Loucy (cell line): ENCODE results near the gene CHN2.

Experiments used
- H2AFZ ChIP-seq: fragments of 200-600 bp; sonication (generic); 2 replicates; pipeline ENCODE4 v1.6.0; 2016; ENCODE audit warnings: antibody characterized with exemption, mild to moderate bottlenecking, low read length, moderate library complexity
- H3F3A ChIP-seq: fragments of 200-600 bp; 2 replicates; pipeline ENCODE4 v1.6.0; 2016; ENCODE audit warnings: antibody characterized with exemption, low read depth, mild to moderate bottlenecking
- H3K27me3 ChIP-seq: fragments of 200-600 bp; sonication (generic); 2 replicates; pipeline ENCODE4 v1.6.1; 2014; ENCODE audit warnings: low read length, mild to moderate bottlenecking; ENCODE audit not compliant: insufficient read depth, poor library complexity, severe bottlenecking
- H3K36me3 ChIP-seq: fragments of 200-600 bp; sonication (generic); 2 replicates; pipeline ENCODE4 v1.6.1; 2016; ENCODE audit warnings: low read length; ENCODE audit not compliant: insufficient read depth
- H3K4me1 ChIP-seq: fragments of 200-600 bp; sonication (generic); 2 replicates; pipeline ENCODE4 v1.5.1; 2014; ENCODE audit warnings: low read length, mild to moderate bottlenecking; ENCODE audit not compliant: insufficient read depth, poor library complexity, severe bottlenecking
- H3K4me2 ChIP-seq: fragments of 200-600 bp; sonication (generic); 2 replicates; pipeline ENCODE4 v1.6.0; 2014; ENCODE audit warnings: antibody characterized with exemption, low read length, low read depth, mild to moderate bottlenecking; ENCODE audit not compliant: poor library complexity, severe bottlenecking
- H3K4me3 ChIP-seq: fragments of 200-600 bp; sonication (generic); 2 replicates; pipeline ENCODE4 v1.5.1; 2014; ENCODE audit warnings: low read length, mild to moderate bottlenecking, mixed read lengths; ENCODE audit not compliant: poor library complexity, severe bottlenecking
- H3K79me2 ChIP-seq: fragments of 200-600 bp; sonication (generic); 2 replicates; pipeline ENCODE4 v1.6.1; 2014; ENCODE audit warnings: low read length; ENCODE audit not compliant: insufficient read depth
- H3K9ac ChIP-seq: fragments of 200-600 bp; sonication (generic); 2 replicates; pipeline ENCODE4 v1.6.0; 2014; ENCODE audit warnings: mild to moderate bottlenecking, low read depth, low read length, moderate library complexity; ENCODE audit not compliant: poor library complexity, severe bottlenecking
- H3K9me2 ChIP-seq: fragments of 200-600 bp; sonication (generic); replicated peaks from 2 replicates; pipeline ENCODE4 v1.6.1; 2016; ENCODE audit warnings: low read depth, low read length, mixed read lengths
- H3K9me3 ChIP-seq: fragments of 200-600 bp; sonication (generic); 2 replicates; pipeline ENCODE4 v1.6.1; 2014; ENCODE audit warnings: mild to moderate bottlenecking, antibody characterized with exemption, low read length, low read depth; ENCODE audit not compliant: insufficient read depth
- H4K20me1 ChIP-seq: fragments of 200-600 bp; sonication (generic); 2 replicates; pipeline ENCODE4 v1.6.0; 2014; ENCODE audit warnings: antibody characterized with exemption, low read length, mild to moderate bottlenecking; ENCODE audit not compliant: insufficient read depth, poor library complexity, severe bottlenecking
- CTCF ChIP-seq: fragments of 200-600 bp; sonication (generic); conservative IDR thresholded peaks from 2 replicates; pipeline ENCODE4 v1.5.1; 2014; ENCODE audit warnings: mild to moderate bottlenecking, antibody characterized with exemption, low read length
- EZH2phosphoT487 ChIP-seq: fragments of 200-600 bp; IDR thresholded peaks from 2 replicates; pipeline ENCODE4 v1.6.1; 2018; ENCODE audit warnings: antibody characterized with exemption, mild to moderate bottlenecking, moderate library complexity, borderline replicate concordance

Gene CHN2

GRCh38 chr7:29216128-29216527, 21.6 kb downstream of the CHN2 start:
- Histone ChIP-seq H3K9me3 (0 out of 2 replicates have a peak, but pooled peaks cover 2% of the 10 kb centered on the region), H2AFZ (no peak overlapping the region), H3K9me2 (no peaks in the 10 kb centered on the region), H3K4me2 (no peak overlapping the region), H4K20me1 (no peaks in the 10 kb centered on the region), H3F3A (no peaks in the 10 kb centered on the region), H3K27me3 (no peaks in the 10 kb centered on the region), H3K4me3 (no peak overlapping the region), H3K79me2 (peaks cover 4% of the 10 kb centered on the region; the same call in 1 of the 2 replicates), H3K4me1 (peaks cover 8% of the 10 kb centered on the region), H3K36me3 (no peaks in the 10 kb centered on the region), H3K9ac (no peak overlapping the region)
- no peak for TF ChIP-seq EZH2phosphoT487
- no peak for TF ChIP-seq CTCF

GRCh38 chr7:29217113-29217512, 22.5 kb downstream of the CHN2 start:
- 0 out of 2 replicates have a peak, but pooled peaks cover 7% of the 10 kb centered on the region for H3K9me3 ChIP-seq
- no peaks in the 10 kb centered on the region for H4K20me1 ChIP-seq
- H3K9ac ChIP-seq = no peak overlapping the region
- no peak overlapping the region for H3K4me2 ChIP-seq
- H3K4me1 ChIP-seq = peaks cover 8% of the 10 kb centered on the region
- H2AFZ ChIP-seq = no peak overlapping the region
- no peaks in the 10 kb centered on the region for H3K27me3 ChIP-seq
- no peaks in the 10 kb centered on the region for H3K36me3 ChIP-seq
- peaks cover 4% of the 10 kb centered on the region; the same call in 1 of the 2 replicates for H3K79me2 ChIP-seq
- no peak overlapping the region for H3K4me3 ChIP-seq
- no peaks in the 10 kb centered on the region for H3K9me2 ChIP-seq
- no peaks in the 10 kb centered on the region for H3F3A ChIP-seq
- TF ChIP-seq CTCF (no peak), EZH2phosphoT487 (no peak)

GRCh38 chr7:29224726-29225125, 30.2 kb downstream of the CHN2 start:
- Histone ChIP-seq H3F3A (no peaks in the 10 kb centered on the region), H3K36me3 (no peaks in the 10 kb centered on the region), H4K20me1 (no peaks in the 10 kb centered on the region), H3K9me3 (0 out of 2 replicates have a peak, but pooled peaks cover 7% of the 10 kb centered on the region), H3K4me2 (no peak overlapping the region), H3K79me2 (no peaks in the 10 kb centered on the region), H2AFZ (no peak overlapping the region), H3K4me3 (no peak overlapping the region), H3K9ac (no peak overlapping the region), H3K4me1 (no peaks in the 10 kb centered on the region), H3K27me3 (no peaks in the 10 kb centered on the region), H3K9me2 (no peaks in the 10 kb centered on the region)
- no peak for TF ChIP-seq CTCF
- TF ChIP-seq EZH2phosphoT487 = no peak
